GM13977 (cell line): Measurements from ENCODE around the gene ACSS2.

Source experiments
- DNase-seq: peaks from one replicate; pipeline ENCODE4 v3.0.0; 2012; ENCODE audit warnings: low spot score
- CTCF ChIP-seq: IDR thresholded peaks from 2 replicates; pipeline ENCODE4 v1.5.1; 2012; ENCODE audit warnings: mild to moderate bottlenecking, control low read depth; ENCODE audit not compliant: insufficient read depth; ENCODE audit errors: extremely low read depth, missing control alignments
- in situ Hi-C: fragments of 300-500 bp; cut with MboI; formaldehyde crosslinking; loops from one replicate; pipeline ENCODE4 v1.12.0; 2022; ENCODE audit warnings: low sequenced_read_pairs, low pct_unique_long_range_greater_than_20kb, mixed read lengths, inconsistent platforms; ENCODE audit not compliant: unreplicated experiment

Gene ACSS2

DNA sequence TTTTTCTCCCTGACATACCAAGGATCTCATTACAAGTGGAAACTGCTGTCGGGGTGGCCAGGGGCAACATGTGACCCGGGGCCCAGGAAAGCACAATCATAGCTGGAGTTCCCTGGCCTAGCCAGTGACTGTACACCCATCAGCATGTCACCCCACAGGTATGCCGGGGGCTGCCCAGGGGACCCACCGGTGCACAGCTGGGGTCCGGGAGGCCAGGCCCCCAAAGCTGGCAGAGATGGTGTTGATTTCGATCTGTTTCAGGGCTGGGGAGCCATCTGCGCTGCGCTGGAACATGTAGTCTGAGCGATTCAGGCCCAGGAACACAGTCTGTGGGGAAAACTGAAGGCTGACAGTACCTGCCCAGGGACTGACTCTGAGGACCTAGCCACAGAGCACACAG is 65.9 kb downstream of the ACSS2 start:
- in situ Hi-C loops = no loop called here
- DNase-seq = no peak
- TF ChIP-seq CTCF = no peak

DNA sequence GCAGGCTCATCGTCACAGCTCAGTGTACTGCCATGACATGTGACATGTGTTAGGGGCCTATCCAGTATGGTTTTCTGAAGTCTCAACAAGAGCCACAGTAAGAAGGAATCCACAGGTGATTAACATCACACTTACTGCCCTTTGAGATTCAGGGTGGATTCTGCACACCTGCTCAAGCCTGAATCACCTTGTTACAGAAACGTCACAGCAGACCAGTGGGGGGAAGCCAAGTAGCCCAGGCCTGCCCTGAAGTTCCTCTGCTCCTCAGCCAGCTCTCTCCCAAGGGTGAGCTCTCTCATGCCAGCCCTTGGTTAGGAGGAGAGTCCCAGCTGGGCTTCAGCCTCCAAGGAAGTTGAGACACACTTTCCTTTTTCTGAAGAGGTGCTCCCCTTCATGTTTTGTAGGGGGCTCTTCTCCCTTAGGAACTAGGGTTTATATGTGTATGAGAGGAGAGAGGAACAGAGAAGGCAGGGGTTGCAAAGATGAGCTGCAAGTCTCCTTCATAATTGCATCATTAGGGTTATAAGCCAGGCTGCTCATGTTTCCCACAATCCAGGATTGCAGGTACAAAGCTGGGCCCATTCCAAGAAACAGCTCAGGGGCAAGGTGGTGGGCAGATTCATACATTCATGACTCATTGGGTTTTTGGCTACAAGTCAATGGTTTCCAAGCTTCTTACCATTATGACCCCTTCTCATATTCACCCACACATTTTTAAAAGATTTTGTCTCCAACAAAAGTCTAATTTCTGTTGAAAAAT is 67.6 kb downstream of the ACSS2 start:
- in situ Hi-C loops = no loop called here
- DNase-seq = no peak
- TF ChIP-seq CTCF = no peak

- no peak for DNase-seq
- in situ Hi-C loops = no loop called here
- TF ChIP-seq CTCF = no peak
Observed at GRCh38 chr20:34945315-34946077, 69.1 kb downstream of the ACSS2 start.

- in situ Hi-C loops = no loop called here
- DNase-seq = no peak
- TF ChIP-seq CTCF = no peak
Observed at GRCh38 chr20:34946661-34947060, 70.2 kb downstream of the ACSS2 start.

DNA sequence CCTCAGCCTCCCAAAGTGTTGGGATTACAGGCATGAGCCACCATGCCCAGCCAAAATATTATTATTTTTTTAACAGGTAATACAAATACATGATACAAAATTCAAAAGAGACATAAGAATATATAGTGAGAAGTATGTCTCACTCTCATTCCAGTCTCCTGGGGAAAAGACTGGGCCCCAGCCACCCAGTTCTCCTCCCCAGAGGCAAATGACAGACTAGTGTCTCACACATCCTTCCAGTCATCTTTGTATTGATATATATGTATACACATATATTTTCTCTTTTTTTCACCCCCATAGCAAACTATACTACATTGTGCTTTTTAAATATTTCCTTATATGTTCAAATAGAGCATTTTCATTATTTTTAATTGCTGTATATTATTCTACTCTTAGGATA is 70.9 kb downstream of the ACSS2 start:
- DNase-seq = no peak
- TF ChIP-seq CTCF = no peak
- in situ Hi-C loops = no loop called here

DNA sequence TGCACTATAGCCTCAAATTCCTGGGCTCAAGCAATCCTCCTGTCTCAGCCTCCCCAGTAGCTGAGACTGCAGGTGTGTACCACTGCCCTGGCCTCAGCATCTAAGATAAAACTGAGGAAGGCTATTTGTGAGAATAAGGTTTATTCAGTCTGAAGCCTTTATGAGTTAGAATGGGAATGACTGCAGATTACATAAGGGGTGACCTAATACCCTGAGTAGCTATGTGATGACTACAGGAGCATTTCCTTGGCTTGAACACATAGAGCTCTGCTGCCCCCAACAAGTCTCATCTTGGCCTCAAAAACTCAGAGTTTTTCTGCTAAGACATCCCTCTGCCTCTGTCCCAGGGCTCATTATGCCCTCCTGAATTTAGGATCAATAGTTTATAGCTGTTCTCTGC is 71.6 kb downstream of the ACSS2 start:
- no peak for DNase-seq
- in situ Hi-C loops = no loop called here
- TF ChIP-seq CTCF = no peak
